ENCODE measurements around the gene CTRB1. TPM values are rescaled to one million over a fixed set of nuclear protein-coding genes. Genes with fewer than 3 reads are reported as not detected.

Gene CTRB1
- total and polyA plus RNA-seq, 2 of the 8 experiments (the other 6 are each of a cell fraction or from before 2014, with no cell fraction given) = not detected

DNA sequence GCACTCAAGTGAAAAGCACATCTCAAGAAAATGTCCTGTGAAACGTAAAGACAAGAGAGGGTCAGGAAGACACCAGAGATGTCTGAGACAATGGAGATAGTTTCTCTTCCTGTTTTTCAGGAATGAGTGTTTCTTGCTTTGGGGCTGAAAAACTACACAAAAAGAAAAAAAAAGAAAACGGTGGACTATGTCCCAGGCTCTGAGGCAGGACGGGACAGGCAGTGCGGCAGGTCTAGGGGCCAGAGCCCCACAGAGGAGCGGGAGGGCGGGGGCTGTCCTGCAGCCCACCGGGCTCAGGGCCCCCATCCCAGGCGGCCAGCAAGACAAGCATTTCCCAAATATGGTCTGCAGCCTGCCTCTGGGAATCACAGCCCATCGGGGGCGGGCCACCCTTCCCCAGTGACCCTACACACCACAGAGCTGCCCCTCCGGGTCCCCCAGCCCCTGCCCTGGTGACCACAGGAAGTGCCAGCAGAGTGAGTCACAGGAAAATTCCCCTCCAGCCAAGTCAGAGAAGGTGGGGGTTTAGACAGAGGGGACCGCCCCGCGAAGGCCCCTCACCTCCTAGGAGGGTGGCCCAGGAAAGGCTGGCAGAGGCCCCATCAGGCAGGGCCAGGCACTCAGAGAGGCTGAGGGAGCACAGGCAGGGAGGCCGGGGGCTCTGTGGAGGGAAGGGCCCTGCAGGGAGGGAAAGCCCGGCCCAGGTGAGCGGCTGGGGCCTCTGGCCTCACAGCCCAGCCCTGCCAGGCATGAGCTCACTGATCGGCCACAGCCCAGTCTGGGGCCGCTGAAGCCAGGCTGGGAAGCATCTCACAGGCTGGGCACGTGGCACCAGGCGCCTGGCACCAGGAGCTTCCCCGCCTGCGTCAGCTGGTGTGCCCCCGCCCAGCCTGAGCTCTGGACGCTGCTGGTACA is 26.3 kb downstream of the CTRB1 start (continued):
- TF ChIP-seq EGR1 (IDR thresholded peaks at IDR 0.05; ENCODE audit: borderline replicate concordance, low read depth, low read length) (no peak), RBBP5 (IDR thresholded peaks at IDR 0.05; ENCODE audit: borderline replicate concordance, low read depth, low read length) (no peak), MAFK (IDR thresholded peaks at IDR 0.05; ENCODE audit: low read depth, low read length) (no peak), TBP (IDR thresholded peaks at IDR 0.05; ENCODE audit: low read depth, low read length) (0 out of 2 replicates have a peak, but pooled peaks have one; percentile 19), POLR2A (IDR thresholded peaks at IDR 0.05; ENCODE audit: control extremely low read depth in 1 of 2, low read depth in 2 of 2, low read length in 2 of 2) (peak in 1 of 2 experiments; percentile 77; a peak in 2 of 3 replicates), POLR2AphosphoS5 (IDR thresholded peaks at IDR 0.05; ENCODE audit: low read depth, low read length) (no peak; the same call in 1 of the 2 replicates), ZNF274 (IDR thresholded peaks at IDR 0.05; ENCODE audit: borderline replicate concordance, extremely low read depth, low read length) (no peak), SIRT6 (IDR thresholded peaks at IDR 0.05; ENCODE audit: low read length) (no peak), RAD21 (IDR thresholded peaks at IDR 0.05 in 1 of 2, conservative IDR thresholded peaks at IDR 0.05 in 1 of 2; ENCODE audit: low read depth in 2 of 2, low read length in 2 of 2) (0 out of 4 replicates have a peak, but pooled peaks of 1 of the 2 experiments have one; percentile 1), EZH2 (IDR thresholded peaks at IDR 0.05; ENCODE audit: low read depth, low read length, severe bottlenecking) (no peak), JUN (IDR thresholded peaks at IDR 0.05; ENCODE audit: low read depth, low read length) (peak; percentile 94), NRF1 (IDR thresholded peaks at IDR 0.05; ENCODE audit: low read depth, low read length) (no peak), SP4 (IDR thresholded peaks at IDR 0.05; ENCODE audit: low read length) (no peak), ASH2L (IDR thresholded peaks at IDR 0.05; ENCODE audit: low read length) (no peak), TCF12 (IDR thresholded peaks at IDR 0.05; ENCODE audit: low read depth, low read length) (no peak), HDAC2 (IDR thresholded peaks at IDR 0.05; ENCODE audit: borderline replicate concordance in 1 of 2, low read depth in 2 of 2, low read length in 2 of 2) (no peak), CEBPB (IDR thresholded peaks at IDR 0.05; ENCODE audit: low read depth, low read length) (no peak), CTBP2 (IDR thresholded peaks at IDR 0.05; ENCODE audit: borderline replicate concordance, insufficient read depth, insufficient read length, low read length) (no peak), SP2 (IDR thresholded peaks at IDR 0.05; ENCODE audit: low read length) (no peak)
- TF ChIP-seq, protein P1, sequence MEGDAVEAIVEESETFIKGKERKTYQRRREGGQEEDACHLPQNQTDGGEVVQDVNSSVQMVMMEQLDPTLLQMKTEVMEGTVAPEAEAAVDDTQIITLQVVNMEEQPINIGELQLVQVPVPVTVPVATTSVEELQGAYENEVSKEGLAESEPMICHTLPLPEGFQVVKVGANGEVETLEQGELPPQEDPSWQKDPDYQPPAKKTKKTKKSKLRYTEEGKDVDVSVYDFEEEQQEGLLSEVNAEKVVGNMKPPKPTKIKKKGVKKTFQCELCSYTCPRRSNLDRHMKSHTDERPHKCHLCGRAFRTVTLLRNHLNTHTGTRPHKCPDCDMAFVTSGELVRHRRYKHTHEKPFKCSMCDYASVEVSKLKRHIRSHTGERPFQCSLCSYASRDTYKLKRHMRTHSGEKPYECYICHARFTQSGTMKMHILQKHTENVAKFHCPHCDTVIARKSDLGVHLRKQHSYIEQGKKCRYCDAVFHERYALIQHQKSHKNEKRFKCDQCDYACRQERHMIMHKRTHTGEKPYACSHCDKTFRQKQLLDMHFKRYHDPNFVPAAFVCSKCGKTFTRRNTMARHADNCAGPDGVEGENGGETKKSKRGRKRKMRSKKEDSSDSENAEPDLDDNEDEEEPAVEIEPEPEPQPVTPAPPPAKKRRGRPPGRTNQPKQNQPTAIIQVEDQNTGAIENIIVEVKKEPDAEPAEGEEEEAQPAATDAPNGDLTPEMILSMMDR (IDR thresholded peaks at IDR 0.05; ENCODE audit: control extremely low read depth in 1 of 3, insufficient read depth in 1 of 3, low read depth in 1 of 3, low read length in 3 of 3) = 0 out of 4 replicates have a peak, but pooled peaks of 1 of the 3 experiments have one; percentile 5
- TF ChIP-seq, protein P2, sequence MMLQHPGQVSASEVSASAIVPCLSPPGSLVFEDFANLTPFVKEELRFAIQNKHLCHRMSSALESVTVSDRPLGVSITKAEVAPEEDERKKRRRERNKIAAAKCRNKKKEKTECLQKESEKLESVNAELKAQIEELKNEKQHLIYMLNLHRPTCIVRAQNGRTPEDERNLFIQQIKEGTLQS (IDR thresholded peaks at IDR 0.05; ENCODE audit: insufficient read depth, low read depth, low read length) = no peak
